Activated T-cell treated with anti-CD3 and anti-CD28 coated beads for 48 hours (primary cell): ENCODE results near the gene CLK1.
"Not testable (repeated sequence)": the region's sequence is repeated elsewhere in the genome, so short reads cannot be mapped to it uniquely, and the experiment has no call there.

Experiments
- DNase-seq: peaks from one replicate; pipeline ENCODE4 v3.0.0-alpha.2; 2020; ENCODE audit warnings: low read depth

The CLK1 gene

DNA sequence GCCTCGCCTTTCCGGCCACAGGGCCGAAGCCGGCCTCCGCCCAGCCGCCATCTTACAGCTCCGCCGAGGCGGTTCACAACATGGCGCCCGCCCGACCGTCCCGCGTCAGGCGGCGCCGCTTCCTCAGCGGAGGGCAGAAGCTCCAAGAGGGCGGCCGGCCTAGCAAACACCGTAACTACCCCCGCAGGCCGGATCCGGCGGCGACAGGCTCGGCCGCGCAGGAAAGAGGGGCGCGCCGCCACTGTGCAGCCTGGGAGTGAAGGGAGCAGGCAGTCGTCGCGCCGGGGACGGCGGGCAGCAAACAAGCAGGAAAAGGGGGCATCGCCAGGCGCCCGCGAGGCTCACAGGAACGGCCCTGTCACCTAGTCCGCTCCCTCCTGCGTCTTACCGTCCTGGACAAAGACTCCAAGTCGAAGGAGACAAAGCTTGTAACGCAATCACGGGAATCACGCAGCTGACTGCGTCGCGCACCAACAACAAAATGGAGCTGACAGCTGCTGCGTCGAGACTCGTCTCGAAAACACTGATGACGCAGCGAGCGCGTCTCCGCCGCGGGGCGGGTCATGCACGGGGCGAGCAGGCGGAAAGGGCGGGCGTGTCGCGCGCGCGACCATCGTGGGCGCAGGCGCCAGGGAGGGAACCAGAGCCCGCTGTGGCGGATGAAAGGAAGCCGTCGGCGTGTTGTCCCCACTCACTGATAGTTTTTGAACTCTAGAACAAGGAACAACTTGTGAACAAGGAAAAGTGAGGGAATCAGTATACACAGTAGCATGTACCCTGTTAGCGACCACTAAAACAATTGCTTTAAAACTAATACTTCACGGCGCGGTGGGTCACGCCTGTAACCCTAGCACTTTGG, at the start of gene CLK1:
TSS of gene CLK1 (minus strand) at position 483 of the 859 bp plus-strand sequence. CDS start 2,796 bp downstream, outside the sequence.
- DNase-seq, result peak; percentile 98

DNA sequence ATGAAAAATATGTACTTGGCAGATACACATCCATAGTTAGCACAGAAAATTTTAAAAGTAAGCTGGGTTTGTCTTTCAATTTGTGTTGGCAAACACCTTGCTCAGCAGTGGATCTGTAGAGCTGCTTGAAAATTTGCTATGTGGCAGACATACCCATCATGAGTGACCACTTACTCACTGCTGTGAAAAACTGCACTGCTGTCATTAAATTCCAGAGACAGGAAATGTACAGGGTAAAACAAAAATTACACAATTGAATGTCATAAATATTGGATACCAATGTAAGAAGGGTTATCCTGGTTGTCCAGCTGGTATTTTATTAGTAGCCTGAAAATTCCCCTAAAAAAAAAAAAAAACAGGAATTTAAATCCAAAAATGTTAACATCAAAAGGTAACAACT, 49.2 kb upstream of the CLK1 start:
- no peak for DNase-seq

DNA sequence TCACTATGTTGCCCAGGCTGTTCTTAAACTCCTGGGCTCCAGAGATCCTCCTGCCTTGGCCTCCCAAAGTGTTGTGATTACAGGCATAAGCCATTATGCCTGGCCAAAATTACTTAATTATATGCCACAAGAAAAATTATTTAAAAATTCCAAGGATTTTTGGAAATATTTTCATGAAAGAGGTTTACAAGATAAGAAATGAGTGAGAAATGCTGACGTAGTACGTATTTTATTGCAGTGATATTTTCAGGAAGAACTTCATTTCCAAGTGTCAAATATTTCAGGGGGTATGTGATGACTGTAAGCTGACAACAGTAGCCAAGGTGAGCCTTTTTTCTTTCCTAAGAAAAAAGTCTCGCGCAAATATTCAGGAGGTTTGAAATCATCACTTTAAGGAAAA, 45.5 kb upstream of the CLK1 start:
- no peak for DNase-seq

- DNase-seq, result peak; percentile 45
These were observed 41.3 kb upstream of the CLK1 start for GRCh38 chr2:200905618-200906296.

GRCh38 chr2:200901459-200902072, 37.1 kb upstream of the CLK1 start:
- DNase-seq, result peak; percentile 36

GRCh38 chr2:200899482-200899881, 35.0 kb upstream of the CLK1 start:
- DNase-seq, result no peak

GRCh38 chr2:200888704-200889625, 24.5 kb upstream of the CLK1 start, which contains the start of the genes NIF3L1 and PPIL3:
NIF3L1 (plus strand) TSS chr2:200889371; CDS start chr2:200891944, 2,573 bp downstream.
PPIL3 (minus strand) TSS chr2:200889077; CDS start chr2:200887615, 1,462 bp downstream.
- peak; percentile 96 for DNase-seq

DNA sequence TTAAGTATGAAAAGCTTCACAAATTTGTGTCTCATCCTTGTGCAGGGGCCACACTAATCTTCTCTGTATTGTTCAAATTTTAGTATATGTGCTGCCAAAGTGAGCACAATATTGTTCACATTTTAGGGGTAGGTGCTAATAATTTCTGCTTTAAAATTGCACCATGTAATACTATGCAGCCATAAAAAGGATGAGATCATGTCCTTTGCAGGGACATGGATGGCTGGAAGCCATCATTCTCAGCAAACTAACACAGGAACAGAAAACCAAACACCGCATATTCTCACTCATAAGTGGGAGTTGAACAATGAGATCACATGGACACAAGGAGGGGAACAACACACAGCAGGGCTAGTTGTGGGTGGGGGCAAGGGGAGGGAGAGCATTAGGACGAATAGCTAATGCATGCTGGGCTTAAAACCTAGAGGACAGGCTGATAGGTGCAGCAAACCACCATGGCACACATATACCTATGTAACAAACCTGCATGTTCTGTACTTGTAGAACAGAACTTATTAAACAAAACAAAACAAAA, 17.3 kb upstream of the CLK1 start:
- DNase-seq, result not testable (repeated sequence)

- no peak for DNase-seq
These were observed 13.9 kb upstream of the CLK1 start for GRCh38 chr2:200878289-200878880.

DNA sequence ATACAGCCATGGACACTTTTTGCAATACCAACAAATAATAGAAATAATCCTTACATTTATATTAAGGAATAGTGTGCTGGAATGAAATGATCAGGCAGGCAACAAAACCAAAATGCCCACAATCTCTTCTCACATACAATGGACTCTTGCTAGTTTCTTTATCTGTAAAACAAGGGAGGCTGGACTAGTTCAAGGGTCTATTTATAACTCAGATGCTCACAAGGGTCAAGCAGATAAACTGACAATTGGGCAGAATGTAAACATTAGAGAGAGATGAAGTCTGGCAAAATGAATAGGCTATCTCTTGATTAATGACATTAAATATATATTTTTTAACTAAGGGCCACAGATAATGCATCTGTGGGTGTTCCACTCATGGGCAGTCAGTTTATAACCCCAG, 13.0 kb upstream of the CLK1 start:
- no peak for DNase-seq

DNA sequence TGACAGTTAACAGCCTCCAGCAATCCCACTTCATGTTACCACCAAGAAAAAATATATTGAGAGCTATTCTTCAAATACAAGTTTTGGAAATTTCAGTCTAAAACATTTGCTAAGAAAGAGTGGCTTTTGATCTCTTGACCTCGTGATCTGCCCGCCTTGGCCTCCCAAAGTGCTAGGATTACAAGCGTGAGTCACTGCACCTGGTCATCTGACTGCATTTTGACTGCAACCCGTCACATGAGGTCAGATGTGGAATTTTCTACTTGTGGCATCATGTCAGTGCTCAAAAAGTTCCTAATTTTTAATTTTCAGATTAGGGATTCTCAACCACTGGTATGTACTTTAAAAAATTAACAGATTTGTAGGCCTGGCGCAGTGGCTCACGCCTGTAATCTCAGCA, 9.1 kb upstream of the CLK1 start:
- no peak for DNase-seq

DNA sequence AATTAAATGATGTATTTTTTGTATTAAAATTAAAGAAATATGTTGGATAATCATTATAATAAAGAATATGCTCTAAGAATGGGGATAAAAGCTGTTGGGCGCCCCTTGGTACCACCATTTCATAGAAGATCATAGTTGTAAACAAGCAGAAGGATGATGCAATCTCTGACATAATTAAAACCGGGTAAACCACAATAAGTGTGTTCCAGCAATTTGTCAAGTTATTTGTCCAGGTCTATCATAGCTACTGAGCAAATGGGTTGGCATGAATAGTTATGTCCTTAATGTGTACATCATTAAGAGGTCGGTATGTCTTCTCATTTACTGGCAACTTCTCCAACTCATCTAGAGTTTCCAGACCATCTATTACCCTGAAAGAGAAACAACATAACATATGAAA, 6.7 kb upstream of the CLK1 start:
- no peak for DNase-seq

GRCh38 chr2:200869014-200869413, 4.6 kb upstream of the CLK1 start:
- no peak for DNase-seq

GRCh38 chr2:200863782-200864175, 679 bp downstream of the CLK1 start:
- DNase-seq, result no peak

- peak; percentile 48 for DNase-seq
These were observed 1.9 kb downstream of the CLK1 start for GRCh38 chr2:200862532-200863000.

GRCh38 chr2:200861617-200862155, 2.8 kb downstream of the CLK1 start:
- DNase-seq, result no peak

DNA sequence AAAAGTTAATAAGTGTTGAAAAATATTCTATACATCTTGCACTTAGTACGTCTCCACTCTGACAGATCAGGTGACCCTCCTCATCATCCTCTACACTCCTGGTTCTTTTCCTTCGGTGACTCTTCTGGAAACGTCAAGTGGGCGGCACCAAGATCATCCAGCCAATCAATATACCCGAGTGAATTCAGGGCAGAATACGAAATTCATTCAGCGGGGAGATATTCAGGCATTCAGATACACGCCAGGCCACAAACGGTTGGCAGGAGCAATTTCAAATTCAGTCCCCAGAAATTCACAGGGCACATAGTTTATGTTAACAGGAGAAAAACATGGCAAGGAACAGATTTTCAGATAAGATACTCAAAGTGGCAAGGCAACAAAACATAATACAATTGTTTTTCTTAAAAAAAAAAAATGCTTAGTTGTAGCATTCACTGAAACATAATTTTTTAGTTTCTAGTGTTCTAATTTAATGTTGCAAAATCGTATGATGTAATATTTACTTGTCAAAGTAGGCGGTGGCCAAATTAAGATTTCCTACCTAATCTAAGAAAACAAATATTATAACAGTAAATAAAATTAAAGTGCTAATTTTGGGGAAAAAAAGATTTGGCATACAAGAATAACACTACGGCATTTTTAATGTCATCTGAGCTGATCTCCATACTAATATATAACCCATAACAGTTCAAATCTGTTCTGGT, 4.2 kb downstream of the CLK1 start:
- peak; percentile 15 for DNase-seq

DNA sequence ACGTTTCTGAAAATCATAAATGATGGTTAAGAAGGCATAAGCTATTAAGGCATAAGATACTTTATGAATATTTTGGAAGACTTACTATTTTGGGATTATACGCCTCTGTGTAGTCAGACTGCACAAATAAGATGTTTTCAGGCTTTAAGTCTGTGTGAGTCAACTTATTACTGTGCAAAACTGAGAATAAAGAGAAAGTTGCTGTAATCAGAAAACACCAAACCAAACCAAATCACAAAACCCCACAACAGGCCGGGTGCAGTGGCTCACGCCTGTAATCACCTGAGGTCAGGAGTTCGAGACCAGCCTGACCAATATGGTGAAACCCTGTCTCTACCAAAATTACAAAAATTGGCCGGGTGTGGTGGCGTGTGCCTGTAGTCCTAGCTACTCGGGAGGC, 7.7 kb downstream of the CLK1 start:
- peak; percentile 11 for DNase-seq

DNA sequence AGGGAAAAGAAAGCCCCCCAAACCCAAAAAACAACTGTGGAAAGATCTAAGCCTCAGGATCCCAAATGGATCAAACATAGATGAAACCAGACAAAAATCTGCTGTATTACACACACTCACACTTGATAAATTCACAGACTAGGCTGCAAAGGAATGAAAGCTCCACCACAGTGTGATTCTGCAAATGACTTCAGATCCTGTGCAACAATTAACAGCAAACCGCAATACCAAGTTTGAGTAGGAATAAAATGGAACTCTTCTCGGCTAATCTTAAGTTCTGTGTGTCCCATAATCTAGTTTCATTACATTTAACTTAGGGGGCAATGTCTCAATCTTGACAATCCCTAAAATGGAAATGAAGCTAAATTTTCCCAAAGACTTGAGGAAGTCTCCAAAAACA, 11.9 kb downstream of the CLK1 start:
- DNase-seq, result no peak
